DMS 273 treated with DMSO at 0.1 percent for 48 hours (cell line): ENCODE data around the gene DSTYK.
A peak's percentile ranks its signal among the peaks of the same experiment; 100 is the strongest.
"Not testable (repeated sequence)": the region's sequence is repeated elsewhere in the genome, so short reads cannot be mapped to it uniquely, and the experiment has no call there.

ENCODE experiments used
- DNase-seq: peaks from one replicate; lab custom pipeline; 2025; lab: John Stamatoyannopoulos, UW

The DSTYK gene

DNA sequence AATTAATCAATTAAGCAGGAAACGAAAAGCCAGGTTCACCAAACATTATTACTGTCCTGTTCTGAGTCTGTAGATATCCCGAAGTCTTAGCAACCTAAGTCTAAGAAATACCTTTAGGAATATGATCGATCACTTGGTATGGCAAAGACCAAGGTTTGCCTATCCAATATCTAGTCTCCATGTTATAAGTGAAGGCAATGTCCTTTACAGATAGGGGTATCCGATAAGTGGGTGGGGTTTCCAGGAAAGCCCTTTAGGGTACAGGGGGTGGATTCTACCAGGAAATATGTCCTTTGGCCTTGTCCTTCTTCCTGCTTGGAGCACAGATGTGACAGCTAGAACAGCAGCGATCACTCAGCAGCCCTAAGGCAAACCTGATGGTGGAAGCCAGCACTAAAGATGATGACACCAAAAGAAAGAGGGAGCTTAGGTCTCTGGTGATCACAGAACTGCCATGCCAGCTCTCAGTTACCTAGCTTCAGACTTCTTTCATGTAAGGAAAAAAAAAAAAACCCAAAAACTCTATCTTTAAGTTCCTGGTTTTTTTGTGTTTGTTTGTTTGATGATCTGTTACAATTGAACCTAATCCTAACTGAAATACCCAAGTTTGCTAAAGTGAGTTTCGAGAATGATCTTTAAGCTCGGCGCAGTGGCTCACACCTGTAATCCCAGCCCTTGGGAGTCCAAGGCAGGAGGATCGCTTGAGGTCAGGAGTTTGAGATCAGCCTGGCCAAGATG, 40.8 kb downstream of the DSTYK start:
- DNase-seq, result no peak

DNA sequence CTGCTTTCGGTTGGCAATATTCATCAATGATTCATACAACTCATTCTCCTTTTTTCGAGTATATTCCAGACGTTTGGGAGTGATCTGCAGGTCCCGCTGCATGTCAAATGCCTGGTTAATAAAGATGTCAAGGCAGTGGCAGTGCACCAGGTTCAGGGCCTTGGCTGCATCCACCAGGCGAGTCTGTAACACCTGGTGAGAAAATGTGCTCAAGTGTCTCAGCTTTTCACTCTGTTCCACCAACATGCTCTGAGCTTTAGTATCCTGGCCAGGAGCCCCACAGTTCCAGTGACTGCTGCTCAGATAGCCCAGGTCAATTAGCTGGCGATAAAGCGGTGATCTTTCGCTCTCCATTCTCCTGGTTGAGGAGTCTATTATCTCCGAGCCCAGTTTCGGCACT, 42.3 kb downstream of the DSTYK start:
- no peak for DNase-seq

DNA sequence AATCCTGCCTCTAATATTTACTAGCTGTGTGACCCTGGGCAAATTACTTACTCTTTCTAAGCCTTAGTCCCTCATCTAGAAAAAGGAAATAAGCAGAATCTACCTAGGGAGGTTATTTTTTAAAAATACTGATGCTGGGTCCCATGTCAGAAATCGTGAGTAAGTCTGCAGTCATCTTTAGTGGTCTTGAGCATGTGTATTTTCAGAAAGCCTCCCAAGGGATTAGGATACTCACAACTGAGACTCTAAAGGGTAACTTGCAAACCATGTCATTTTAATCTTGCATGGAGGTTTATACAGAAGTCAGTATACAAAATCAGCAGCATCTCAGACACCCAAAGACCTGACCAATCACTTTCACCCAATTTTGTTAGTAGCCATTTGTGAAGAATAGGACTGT, 43.2 kb downstream of the DSTYK start:
- no peak for DNase-seq

DNA sequence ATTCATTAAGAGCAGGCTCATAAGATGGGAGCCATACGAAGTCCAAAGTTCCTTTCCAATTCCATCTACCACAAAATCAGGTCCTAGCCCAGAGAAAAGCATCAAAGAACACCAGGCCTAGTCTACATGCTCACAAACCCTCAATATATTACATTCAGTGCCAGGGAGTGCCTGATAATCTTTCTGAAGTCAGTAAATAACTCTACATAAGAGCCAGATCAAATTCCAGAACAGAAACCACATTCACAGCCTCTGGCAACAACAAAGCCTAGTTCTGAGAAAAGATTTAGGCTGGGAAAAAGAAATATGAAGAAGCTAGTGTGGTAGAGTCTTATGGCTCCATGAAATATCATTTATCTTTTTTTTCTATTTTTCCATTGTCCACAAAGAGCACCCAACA, 49.2 kb downstream of the DSTYK start:
- no peak for DNase-seq

DNA sequence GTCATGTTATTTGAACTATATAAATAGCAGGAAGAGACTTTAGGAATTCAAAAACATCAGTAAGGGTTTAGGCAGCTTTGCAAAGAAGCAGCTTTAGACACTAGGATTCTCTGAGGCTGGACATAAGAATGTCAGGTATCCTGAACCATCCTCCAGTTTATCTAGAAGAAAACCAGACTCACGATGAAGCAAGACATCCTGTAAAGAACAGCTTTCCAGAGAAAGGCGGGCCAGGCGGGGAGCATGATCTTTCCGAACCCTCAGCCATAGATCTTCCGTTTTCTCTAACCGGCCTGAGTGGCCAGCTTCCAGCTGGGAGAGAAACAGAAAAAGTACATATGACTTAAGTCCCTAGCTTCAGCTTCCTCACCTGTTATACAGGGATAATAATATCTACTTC, 50.4 kb downstream of the DSTYK start:
- DNase-seq, result no peak

DNA sequence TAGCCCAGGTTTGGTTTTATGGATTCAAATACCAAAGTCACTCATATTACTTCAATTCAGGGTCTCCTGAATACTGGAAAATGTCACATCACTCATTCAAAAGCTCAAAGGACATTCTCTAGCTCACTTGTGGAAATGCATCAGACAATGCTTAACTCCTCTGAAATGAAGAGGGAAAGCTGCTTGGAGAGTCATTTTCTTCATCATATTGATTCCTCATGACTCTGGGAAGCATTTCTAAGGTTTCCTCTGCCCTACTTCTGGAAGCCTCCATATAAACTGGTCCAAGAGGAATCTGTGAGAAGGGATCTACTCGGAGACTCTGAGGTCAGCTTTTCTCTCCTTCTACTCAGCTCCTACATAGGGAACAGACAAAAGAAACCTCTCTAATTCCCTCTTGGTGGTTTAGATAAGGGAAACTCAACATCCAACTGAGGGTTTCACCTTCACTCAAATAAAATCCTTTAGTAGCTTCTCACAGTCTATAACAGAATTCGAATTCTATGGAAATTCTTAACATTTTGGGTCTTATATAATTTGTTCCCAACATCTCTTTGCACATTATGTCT, 53.4 kb downstream of the DSTYK start:
- DNase-seq, result no peak

DNA sequence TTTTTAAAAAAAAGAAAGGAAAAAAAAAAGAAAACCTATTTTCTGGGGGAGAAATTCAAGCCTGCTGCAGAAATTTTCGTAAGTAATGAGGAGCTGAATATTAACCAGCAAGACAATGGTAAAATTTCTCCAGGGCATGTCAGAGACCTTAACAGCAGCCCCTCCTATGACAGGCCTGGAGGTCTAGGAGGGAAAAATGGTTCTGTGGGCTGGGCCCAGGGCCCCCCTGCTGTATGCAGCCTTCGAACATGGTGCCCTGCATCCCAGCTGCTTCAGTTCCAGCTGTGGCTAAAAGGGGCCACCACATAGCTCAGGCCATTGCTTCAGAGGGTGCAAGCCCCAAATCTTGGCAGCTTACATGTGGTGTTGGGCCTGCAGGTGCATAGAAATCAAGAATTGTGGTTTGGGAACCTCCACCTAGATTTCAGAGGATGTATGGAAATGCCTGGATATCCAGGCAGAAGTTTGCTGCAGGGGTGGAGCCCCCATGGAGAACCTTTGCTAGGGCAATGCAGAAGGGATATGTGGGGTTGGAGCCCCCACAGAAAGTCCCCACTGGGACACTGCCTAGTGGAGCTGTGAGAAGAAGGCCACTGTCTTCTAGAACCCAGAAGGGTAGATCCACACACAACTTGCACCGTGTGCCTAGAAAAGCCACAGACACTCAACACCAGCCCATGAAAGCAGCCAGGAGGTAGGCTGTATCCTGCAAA, 55.7 kb downstream of the DSTYK start:
- DNase-seq, result not testable (repeated sequence)

DNA sequence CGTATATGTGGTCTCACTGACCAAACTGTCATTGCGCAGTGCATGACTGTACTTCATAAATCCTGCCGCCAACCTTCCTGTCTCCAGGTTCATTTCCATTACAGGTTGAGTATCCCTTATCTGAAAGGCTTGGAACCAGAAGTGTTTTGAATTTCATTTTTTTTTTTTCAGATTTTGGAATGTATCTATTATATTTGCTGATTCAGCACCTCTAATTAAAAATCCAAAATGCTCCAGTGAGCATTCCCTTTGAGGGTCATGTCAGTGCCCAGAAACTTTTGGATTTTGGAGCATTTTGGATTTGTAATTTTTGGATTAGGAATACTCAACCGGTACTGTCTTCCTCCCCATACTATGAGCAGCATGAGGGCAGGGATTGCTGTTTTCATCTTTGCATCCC, 59.0 kb downstream of the DSTYK start:
- DNase-seq, result no peak

DNA sequence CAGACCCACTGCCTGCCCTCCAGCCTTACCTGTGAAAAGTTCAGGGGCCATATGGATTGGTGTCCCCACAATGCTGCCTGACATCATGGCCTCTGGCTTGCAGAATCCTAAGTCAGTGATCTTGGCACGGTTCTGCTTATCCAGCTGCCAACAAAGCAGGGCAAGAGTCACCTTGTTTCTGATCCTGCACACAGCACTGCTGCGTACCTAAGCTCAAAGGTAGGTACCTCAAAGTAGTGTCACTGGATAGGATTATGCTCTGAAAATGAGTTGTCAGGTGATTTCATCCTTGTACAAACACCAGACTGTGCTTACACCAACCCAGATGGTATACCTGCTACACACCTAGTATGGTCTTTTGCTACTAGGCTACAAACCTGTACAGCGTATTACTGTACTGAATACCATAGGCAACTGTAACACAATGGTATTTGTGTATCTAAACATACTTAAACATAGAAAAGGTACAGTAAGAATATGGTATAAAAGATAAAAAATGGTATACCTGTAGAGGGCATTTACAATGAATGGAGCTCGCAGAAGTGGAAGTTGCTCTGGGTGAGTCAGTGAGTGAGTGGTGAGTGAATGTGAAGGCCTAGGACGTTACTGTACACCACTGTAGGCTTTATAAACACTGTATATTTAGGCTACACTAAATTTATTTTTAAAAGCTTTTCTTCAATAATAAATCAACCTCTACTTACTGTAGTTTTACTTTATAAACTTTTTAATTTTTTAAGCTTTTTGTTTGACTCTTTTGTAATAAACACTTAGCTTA, 60.7 kb downstream of the DSTYK start:
- DNase-seq, result no peak

DNA sequence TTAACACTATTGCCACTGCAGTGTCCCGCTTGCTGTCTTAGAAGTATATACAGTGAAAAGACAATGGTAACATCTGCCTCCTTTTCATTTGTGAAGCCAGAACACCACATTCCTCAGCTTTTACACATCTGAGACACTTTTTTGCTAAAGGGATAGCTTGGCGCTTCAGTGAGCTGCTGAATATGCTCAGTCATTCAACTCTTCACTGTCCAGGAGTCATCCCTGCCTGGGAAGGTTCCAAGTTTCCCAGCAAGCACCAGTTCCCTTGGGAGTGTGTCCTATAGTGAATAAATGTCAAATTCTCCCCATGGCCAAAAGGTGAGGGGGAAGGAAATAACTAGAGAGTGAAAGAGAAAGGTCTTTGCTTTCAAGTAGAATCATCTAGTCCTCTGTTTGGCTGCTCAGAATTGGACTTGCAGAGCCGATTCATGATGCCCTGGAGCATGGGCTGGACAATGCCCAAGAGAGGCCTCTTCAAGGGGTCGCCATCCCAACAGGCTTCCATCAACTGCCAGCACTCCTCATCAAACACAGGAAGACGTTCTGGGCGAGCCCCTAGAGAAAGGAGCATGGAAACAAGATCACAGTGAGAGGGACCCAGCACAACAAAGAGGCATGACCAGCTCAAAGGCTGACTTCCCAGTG, 64.2 kb downstream of the DSTYK start:
- DNase-seq, result no peak

DNA sequence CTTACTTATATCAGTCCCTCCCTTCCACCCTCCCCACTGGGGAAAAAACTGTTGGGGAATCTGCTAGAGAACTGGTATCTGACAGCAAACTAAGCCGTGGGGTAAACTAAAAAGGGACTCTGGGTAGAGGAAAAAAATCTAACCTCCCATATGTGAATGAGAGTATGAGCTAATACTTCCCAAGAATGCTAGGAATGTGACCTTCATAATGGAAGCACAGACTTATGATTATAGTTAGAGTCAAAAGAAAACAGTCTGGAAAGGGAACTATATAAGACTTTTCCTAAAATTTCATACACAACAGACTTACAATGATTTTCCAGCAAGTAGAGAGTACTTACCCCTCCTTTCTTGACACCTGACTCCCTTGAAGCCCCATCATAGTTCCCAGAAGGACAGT, 66.8 kb downstream of the DSTYK start:
- no peak for DNase-seq

DNA sequence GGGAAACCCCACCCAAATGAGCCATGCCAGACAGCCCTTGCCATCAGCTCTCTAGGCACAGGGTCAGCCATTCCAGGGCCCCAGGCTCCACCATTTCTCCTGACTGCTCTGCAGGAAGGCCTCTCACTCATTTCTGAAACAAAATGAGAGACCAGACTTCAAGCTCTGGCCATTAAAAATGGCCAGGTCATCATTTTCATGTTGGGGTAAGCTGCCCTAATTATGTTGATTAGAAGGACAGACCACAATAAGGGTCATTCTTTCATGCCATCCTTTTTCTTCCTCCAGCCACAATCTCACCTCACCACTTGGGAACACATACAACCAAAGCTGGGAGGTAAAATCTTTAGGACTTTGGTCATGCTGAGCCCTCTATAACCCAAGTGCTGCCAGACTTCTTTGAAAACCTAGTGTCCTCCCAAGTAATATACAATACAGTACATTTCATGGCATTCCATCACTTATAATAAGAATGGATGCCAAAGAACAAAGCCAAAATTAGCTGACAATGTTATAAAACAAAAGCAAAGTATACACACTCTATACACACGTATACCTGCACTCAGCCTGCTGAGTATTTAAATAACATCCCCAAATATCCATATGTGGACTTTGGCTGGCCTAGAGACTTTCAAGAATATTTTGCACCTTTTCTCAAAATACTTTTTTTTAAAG, 67.3 kb downstream of the DSTYK start:
- no peak for DNase-seq

DNA sequence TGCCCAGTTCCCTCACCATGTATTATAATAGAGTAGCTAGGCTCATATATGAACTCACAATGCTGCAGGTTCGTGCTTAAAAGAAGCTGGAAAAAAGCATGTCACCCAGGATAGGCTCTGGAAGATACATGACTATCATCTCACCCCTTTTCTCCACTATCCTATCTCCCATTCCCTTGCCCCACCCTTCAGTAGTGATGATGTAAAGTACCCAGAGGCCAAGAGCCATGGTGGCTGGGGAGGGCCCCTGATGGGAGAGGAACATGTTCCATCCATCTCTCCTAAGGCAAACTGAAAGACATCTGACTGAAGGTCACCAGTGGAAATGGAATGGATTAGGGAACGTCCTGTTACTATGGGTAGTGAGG, 69.4 kb downstream of the DSTYK start:
- no peak for DNase-seq

DNA sequence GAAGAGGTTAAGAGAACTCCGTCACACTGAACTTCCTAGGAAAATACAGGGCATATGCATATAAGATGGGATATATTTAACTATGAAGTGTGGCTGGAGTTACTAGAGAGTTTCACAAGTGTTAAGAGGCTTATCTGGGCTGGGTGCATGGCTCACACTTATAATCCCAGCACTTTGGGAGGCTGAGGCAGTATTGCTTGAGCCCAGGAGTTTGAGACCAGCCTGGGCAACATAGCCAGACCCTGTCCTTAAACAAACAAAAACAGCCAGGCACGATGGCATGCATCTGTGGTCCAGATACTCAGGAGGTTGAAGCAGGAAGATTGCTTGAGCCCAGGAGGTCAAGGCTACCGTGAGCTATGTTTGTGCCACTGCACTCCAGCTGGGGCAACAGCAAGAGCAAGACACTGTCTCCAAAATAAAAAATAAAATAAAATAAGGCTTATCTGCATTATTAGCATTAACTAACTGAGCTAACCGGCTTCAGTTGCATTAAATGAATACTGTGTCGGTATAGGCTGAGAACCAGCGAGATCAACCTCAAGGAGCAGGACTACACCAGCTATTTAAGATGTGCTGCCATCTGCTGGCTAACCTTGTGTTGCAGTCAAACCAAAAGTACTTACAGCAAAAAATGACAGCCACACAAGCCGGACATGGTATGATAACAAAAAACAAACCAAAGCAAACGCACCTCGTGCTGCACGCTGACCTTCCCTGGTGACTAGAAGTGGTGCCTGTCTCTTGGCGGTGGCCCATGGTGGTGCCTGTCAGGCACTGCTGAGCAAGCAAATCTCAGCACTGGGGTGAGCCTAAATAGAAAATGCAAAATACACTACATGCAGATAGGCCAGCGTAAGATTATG, 70.0 kb downstream of the DSTYK start:
- peak; percentile 62 for DNase-seq

DNA sequence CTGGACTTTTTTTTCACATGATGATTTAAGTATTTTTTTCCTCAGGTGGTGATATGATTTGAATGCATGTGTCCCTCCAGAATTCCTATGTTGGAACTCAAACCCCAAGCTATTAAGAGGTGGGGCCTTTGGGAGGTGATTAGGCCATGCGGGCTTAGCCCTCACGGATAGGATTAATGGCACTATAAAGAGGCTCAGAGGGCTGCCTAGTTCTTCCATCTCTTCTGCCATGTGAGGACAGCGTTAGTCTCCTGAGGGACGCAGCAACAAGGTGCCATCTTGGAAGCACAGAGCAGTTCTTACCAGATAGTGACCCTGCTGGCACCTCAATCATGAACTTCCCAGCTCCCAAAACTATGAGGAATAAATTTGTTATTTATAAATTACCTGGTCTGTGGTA, 71.4 kb downstream of the DSTYK start:
- DNase-seq, result no peak

DNA sequence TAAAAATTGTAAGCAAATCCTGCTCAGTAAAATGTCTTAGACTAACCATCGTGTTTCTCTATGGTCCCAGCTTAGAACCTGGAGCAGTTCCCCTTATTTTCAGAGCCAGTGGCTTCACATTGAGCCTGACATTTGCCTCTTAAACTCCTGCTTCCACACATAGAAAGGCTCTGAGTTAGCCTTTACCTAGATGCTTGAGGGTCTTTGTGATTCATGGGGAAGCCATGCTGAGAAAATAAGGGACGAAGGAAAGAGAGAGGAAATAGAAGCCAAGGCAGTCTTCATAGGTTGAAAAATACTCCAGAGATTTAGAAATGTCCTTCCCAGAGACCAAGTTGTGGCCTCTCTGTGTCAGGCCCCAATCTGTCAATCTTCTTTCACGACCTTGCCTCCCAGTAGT, 73.6 kb downstream of the DSTYK start:
- DNase-seq, result no peak

DNA sequence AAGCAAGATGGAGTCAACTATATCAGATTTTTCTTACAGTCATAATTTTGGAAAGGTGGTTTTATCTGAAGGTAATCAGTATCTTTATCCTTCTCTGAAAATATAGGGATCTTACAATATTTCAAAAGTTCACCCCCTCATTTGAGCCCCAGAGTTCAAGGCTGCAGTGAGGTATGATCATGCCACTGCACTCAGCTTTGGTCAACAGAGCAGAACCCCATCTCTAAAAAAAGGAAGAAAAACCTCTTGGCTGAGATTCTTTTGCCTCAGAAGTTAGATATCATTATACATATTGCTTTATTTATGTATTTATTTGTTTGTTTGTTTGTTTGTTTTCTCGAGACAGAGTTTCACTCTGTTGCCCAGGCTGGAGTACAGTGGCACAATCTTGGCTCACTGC, 78.2 kb downstream of the DSTYK start:
- DNase-seq, result no peak

DNA sequence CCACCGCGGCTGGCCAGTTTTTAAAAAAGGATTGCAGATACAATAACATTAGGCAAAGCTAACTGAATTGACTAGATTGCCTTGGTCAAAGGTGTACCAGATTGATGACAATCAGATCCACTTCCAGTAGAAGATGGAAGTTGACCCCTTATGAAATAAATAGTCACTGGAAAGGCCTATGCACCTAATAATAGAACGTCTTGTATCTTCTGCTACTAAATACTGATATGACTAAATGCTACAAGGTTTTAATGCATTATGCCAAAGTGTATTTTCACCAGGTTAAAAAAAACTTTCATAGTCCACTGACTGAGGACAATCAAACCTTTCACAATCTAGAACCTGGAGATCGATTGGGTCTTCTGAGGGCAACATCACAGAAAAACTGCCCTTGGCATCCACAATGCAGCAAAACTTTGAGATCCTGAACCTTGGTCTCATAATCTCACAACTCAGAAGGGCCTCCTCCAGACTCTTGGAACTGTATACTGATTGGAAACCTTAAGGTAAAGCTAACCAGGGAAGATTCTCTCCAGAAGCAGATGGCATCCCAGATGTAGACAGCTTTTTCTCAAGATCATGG, 82.0 kb downstream of the DSTYK start:
- DNase-seq, result no peak

DNA sequence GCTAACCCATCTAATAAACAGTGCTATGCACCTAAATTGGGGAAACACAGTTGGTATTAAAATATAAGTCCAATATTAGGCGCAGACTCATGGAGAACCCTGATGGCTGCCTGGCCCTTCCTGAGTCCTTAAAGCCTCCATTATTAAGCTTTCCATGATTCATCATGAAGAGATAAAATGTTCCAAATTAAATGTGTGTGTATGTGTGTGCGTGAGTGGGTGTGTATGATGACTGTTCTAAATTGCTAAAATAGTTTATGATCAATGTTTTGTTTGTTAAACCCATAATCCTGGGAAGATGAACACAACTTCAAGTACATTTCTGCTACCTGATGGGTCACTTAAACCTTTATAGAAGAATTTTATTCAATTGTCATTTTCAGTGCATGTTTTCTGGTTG, 83.5 kb downstream of the DSTYK start:
- DNase-seq, result no peak

DNA sequence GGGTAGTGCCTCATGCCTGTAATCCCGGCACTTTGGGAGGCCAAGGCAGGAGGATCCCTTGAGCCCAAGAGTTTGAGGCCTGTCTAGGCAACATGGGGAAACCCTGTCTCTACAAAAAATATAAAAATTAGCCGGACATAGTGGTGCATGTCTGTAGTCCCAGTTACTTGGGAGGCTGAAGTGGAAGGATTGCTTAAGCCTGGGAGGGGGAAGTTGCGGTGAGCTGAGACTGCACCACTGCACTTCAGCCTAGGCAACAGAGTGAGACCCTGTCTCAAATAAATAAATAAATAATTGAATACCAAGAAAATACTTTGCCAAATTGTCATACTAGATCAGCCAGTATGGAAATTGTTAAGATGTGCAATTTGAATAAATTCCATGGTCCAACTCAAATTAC, 83.9 kb downstream of the DSTYK start:
- DNase-seq, result no peak
